GM12878 (cell line): ENCODE data around the gene SMARCD2. TPM values are rescaled to one million over a fixed set of nuclear protein-coding genes. Genes with fewer than 3 reads are reported as not detected.

Experiments
- GATAD2B ChIP-seq: fragments of 450-650 bp; conservative IDR thresholded peaks from 2 replicates; pipeline ENCODE4 v1.6.1; 2017; ENCODE audit warnings: low read depth, mild to moderate bottlenecking, moderate library complexity
- IKZF2 ChIP-seq, 2 experiments: fragments of 450-650 bp; IDR thresholded peaks; 2 replicates each; pipeline ENCODE4 v1.6.1; 2017; ENCODE audit warnings: mild to moderate bottlenecking in 2 of 2, moderate library complexity in 2 of 2
- IRF3 ChIP-seq: fragments of 450-650 bp; IDR thresholded peaks from 2 replicates; pipeline ENCODE4 v1.6.1; 2014; ENCODE audit warnings: mild to moderate bottlenecking
- KDM1A ChIP-seq: fragments of 200-600 bp; sonication (generic); IDR thresholded peaks from 2 replicates; pipeline ENCODE4 v1.6.1; 2016; ENCODE audit warnings: borderline replicate concordance
- KLF5 ChIP-seq: fragments of 450-650 bp; IDR thresholded peaks from 2 replicates; pipeline ENCODE4 v1.6.1; 2014; ENCODE audit warnings: mild to moderate bottlenecking; ENCODE audit not compliant: partially characterized antibody
- MTA2 ChIP-seq: fragments of 450-650 bp; IDR thresholded peaks from 2 replicates; pipeline ENCODE4 v1.6.1; 2016; ENCODE audit warnings: low read depth, mild to moderate bottlenecking, moderate library complexity
- MTA3 ChIP-seq: IDR thresholded peaks from 2 replicates; pipeline ENCODE4 v1.6.1; 2012; ENCODE audit warnings: low read length, inconsistent platforms, borderline replicate concordance
- NR2C2 ChIP-seq: IDR thresholded peaks from 2 replicates; pipeline ENCODE4 v1.6.1; 2011; ENCODE audit warnings: borderline replicate concordance, low read depth; ENCODE audit not compliant: control insufficient read depth, insufficient read length
- NRF1 ChIP-seq: conservative IDR thresholded peaks from 2 replicates; pipeline ENCODE4 v1.6.1; 2011; ENCODE audit warnings: mild to moderate bottlenecking, low read depth, low read length, improper control_type of control experiment
- PKNOX1 ChIP-seq: fragments of 450-650 bp; IDR thresholded peaks from 2 replicates; pipeline ENCODE4 v1.6.1; 2016; ENCODE audit warnings: mild to moderate bottlenecking
- RELA ChIP-seq: fragments of 450-650 bp; IDR thresholded peaks from 2 replicates; pipeline ENCODE4 v1.8.0; 2014; ENCODE audit warnings: borderline replicate concordance; ENCODE audit not compliant: partially characterized antibody
- RUNX3 ChIP-seq: IDR thresholded peaks from 2 replicates; pipeline ENCODE4 v1.6.1; 2012; ENCODE audit warnings: low read length, inconsistent platforms
- SMARCA5 ChIP-seq: fragments of 450-650 bp; IDR thresholded peaks from 2 replicates; pipeline ENCODE4 v1.6.1; 2017; ENCODE audit warnings: mild to moderate bottlenecking
- TARDBP ChIP-seq: IDR thresholded peaks from 2 replicates; pipeline ENCODE4 v1.6.1; 2016; ENCODE audit warnings: borderline replicate concordance
- ZBTB11 ChIP-seq: fragments of 450-650 bp; formaldehyde crosslinking; IDR thresholded peaks from 2 replicates; pipeline ENCODE4 v1.5.0; 2022; ENCODE audit warnings: mild to moderate bottlenecking, missing genetic modification characterization
- ZNF274 ChIP-seq: IDR thresholded peaks from one replicate; pipeline ENCODE4 v1.8.0; 2011; ENCODE audit not compliant: insufficient read length, insufficient read depth
- ZNF622 ChIP-seq: fragments of 450-650 bp; IDR thresholded peaks from 2 replicates; pipeline ENCODE4 v1.6.1; 2017; ENCODE audit warnings: mild to moderate bottlenecking, inconsistent platforms
- polyA plus RNA-seq, 11 experiments: library from polyadenylated mRNA; depleted of rRNA in 4 of 11; unstranded in 6 of 11; stranded (reverse) in 5 of 11; fragments of >200 nt; fragmentation: Nextera tagmentation in 4 of 11; fragmentation: Illumina TruSeq in 1 of 11; extraction: Ambion mirVana in 4 of 11; extraction: Trizol in 1 of 11; gene quantifications; 1 replicate in 1 of 11; 2 replicates in 10 of 11; pipeline versions ENCODE4 v1.2.1 to v1.2.3, GENCODE V29; 2011 to 2016; ENCODE audit warnings: inconsistent platforms in 2 of 11, missing spikeins in 2 of 11, low read depth in 1 of 11
- total RNA-seq, 4 experiments: library from RNA; depleted of rRNA in 3 of 4; stranded (reverse); fragments of >200 nt in 3 of 4; fragmentation: Illumina TruSeq in 1 of 4; extraction: Trizol in 1 of 4; gene quantifications; 2 replicates each; pipeline versions ENCODE4 v1.2.1 to v1.2.3, GENCODE V29; 2013 to 2021
- TF ChIP-seq, protein P1 (sequence below): IDR thresholded peaks from 2 replicates; pipeline ENCODE4 v1.6.1; 2012; ENCODE audit warnings: low read length, inconsistent platforms
- TF ChIP-seq, protein P2 (sequence below): fragments of 450-650 bp; IDR thresholded peaks from 2 replicates; pipeline ENCODE4 v1.6.1; 2018; ENCODE audit warnings: borderline replicate concordance, mild to moderate bottlenecking; ENCODE audit not compliant: partially characterized antibody
- TF ChIP-seq, protein P3 (sequence below): IDR thresholded peaks from 2 replicates; pipeline ENCODE4 v1.6.1; 2011; ENCODE audit warnings: mild to moderate bottlenecking, low read depth, low read length, moderate library complexity; ENCODE audit not compliant: insufficient replicate concordance

Gene SMARCD2
- total and polyA plus RNA-seq, 10 of the 15 experiments (the other 5 are each of a cell fraction or from before 2014, with no cell fraction given) = 2.4 to 111 (median 63.6) TPM

- TF ChIP-seq, protein P1, sequence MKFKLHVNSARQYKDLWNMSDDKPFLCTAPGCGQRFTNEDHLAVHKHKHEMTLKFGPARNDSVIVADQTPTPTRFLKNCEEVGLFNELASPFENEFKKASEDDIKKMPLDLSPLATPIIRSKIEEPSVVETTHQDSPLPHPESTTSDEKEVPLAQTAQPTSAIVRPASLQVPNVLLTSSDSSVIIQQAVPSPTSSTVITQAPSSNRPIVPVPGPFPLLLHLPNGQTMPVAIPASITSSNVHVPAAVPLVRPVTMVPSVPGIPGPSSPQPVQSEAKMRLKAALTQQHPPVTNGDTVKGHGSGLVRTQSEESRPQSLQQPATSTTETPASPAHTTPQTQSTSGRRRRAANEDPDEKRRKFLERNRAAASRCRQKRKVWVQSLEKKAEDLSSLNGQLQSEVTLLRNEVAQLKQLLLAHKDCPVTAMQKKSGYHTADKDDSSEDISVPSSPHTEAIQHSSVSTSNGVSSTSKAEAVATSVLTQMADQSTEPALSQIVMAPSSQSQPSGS = no peak
- TF ChIP-seq KLF5 = no peak
- no peak for TF ChIP-seq ZBTB11 (CRISPR knock-in tag)
- TF ChIP-seq SMARCA5 = peak; percentile 25; the same call in 1 of the 2 replicates
- TF ChIP-seq RUNX3 = peak; percentile 76
- TF ChIP-seq, protein P2, sequence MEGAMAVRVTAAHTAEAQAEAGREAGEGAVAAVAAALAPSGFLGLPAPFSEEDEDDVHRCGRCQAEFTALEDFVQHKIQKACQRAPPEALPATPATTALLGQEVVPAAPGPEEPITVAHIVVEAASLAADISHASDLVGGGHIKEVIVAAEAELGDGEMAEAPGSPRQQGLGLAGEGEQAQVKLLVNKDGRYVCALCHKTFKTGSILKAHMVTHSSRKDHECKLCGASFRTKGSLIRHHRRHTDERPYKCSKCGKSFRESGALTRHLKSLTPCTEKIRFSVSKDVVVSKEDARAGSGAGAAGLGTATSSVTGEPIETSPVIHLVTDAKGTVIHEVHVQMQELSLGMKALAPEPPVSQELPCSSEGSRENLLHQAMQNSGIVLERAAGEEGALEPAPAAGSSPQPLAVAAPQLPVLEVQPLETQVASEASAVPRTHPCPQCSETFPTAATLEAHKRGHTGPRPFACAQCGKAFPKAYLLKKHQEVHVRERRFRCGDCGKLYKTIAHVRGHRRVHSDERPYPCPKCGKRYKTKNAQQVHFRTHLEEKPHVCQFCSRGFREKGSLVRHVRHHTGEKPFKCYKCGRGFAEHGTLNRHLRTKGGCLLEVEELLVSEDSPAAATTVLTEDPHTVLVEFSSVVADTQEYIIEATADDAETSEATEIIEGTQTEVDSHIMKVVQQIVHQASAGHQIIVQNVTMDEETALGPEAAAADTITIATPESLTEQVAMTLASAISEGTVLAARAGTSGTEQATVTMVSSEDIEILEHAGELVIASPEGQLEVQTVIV = no peak
- TF ChIP-seq NR2C2 = no peak
- no peak for TF ChIP-seq PKNOX1
- TF ChIP-seq TARDBP = no peak
- no peak for TF ChIP-seq IKZF2 (IDR thresholded peaks at IDR 0.05)
- no peak for TF ChIP-seq NRF1
- no peak for TF ChIP-seq RELA
- TF ChIP-seq MTA3 = no peak
- no peak for TF ChIP-seq ZNF622
- TF ChIP-seq ZNF274 = no peak
- no peak for TF ChIP-seq KDM1A
- TF ChIP-seq, protein P3, sequence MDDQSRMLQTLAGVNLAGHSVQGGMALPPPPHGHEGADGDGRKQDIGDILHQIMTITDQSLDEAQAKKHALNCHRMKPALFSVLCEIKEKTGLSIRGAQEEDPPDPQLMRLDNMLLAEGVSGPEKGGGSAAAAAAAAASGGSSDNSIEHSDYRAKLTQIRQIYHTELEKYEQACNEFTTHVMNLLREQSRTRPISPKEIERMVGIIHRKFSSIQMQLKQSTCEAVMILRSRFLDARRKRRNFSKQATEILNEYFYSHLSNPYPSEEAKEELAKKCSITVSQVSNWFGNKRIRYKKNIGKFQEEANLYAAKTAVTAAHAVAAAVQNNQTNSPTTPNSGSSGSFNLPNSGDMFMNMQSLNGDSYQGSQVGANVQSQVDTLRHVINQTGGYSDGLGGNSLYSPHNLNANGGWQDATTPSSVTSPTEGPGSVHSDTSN = no peak
- TF ChIP-seq IRF3 = no peak
- no peak for TF ChIP-seq MTA2
- no peak for TF ChIP-seq GATAD2B
Observed at GRCh38 chr17:63834431-63835166, 7.9 kb downstream of the SMARCD2 start (continued).
